Measurements from ENCODE around the gene PCDH19. TPM values are rescaled to one million over a fixed set of nuclear protein-coding genes. Genes with fewer than 3 reads are reported as not detected.

PCDH19 gene
- polyA plus RNA-seq, 1 donor (not counting 4 experiments of a cell fraction or from before 2014, with no cell fraction given) = not detected

DNA sequence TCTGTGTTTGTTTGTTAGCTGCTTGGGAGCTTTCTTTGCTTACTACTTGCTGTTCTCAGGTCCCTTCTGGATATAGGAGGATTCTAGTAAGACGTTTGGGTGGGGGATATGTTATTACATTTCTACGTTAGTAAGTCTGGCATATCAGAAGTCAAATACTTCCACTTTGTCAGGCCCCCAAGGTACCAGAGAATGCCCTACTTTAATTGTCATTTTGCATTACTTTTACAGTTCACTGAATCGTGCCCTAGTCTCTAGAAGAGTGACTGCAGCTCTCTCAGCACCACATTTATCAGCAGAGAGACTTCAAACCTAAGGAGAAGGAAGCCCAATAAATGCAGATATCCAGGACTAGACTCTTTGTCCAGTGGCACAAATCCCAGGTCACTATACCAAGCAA is 54.4 kb downstream of the PCDH19 start:
- Histone ChIP-seq H3K36me3 (ENCODE audit: control insufficient read depth in 2 of 2, extremely low read depth in 1 of 2, insufficient read depth in 2 of 2, low read length in 2 of 2) (no peaks in the 10 kb centered on the region), H4K20me1 (ENCODE audit: control insufficient read depth, extremely low read depth, insufficient read depth, low read length) (no peaks in the 10 kb centered on the region), H3K9ac (ENCODE audit: control insufficient read depth, extremely low read depth, insufficient read depth, low read length) (no peak overlapping the region), H3K4me2 (ENCODE audit: control insufficient read depth, extremely low read depth, insufficient read depth, low read depth, low read length) (no peak overlapping the region), H3K9me1 (ENCODE audit: control insufficient read depth, extremely low read depth, insufficient read depth, low read length) (no peaks in the 10 kb centered on the region), H3K27me3 (ENCODE audit: control insufficient read depth, extremely low read depth, insufficient read depth, low read length) (no peaks in the 10 kb centered on the region), H3K4me1 (ENCODE audit: control insufficient read depth, extremely low read depth, insufficient read depth, low read length) (no peaks in the 10 kb centered on the region), H3K27ac (ENCODE audit: control insufficient read depth, insufficient read depth, low read length) (no peak overlapping the region), H2AFZ (ENCODE audit: control insufficient read depth, low read length) (no peak overlapping the region), H3K4me3 (ENCODE audit: control insufficient read depth in 2 of 3, extremely low read depth in 1 of 3, insufficient read depth in 2 of 3, low read depth in 1 of 3, low read length in 3 of 3) (no peak overlapping the region), H3K79me2 (ENCODE audit: control insufficient read depth, insufficient read depth, low read length) (no peaks in the 10 kb centered on the region), H3K9me3 (ENCODE audit: control insufficient read depth, low read depth, low read length) (no peaks in the 10 kb centered on the region)
- FAIRE-seq (no peak), DNase-seq (ENCODE audit: low read depth, low spot score) (no peak)
- no peak for TF ChIP-seq EZH2 (IDR thresholded peaks at IDR 0.05; ENCODE audit: low read length)
- TF ChIP-seq, protein P1, sequence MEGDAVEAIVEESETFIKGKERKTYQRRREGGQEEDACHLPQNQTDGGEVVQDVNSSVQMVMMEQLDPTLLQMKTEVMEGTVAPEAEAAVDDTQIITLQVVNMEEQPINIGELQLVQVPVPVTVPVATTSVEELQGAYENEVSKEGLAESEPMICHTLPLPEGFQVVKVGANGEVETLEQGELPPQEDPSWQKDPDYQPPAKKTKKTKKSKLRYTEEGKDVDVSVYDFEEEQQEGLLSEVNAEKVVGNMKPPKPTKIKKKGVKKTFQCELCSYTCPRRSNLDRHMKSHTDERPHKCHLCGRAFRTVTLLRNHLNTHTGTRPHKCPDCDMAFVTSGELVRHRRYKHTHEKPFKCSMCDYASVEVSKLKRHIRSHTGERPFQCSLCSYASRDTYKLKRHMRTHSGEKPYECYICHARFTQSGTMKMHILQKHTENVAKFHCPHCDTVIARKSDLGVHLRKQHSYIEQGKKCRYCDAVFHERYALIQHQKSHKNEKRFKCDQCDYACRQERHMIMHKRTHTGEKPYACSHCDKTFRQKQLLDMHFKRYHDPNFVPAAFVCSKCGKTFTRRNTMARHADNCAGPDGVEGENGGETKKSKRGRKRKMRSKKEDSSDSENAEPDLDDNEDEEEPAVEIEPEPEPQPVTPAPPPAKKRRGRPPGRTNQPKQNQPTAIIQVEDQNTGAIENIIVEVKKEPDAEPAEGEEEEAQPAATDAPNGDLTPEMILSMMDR (optimal IDR thresholded peaks at IDR 0.05 in 1 of 3, IDR thresholded peaks at IDR 0.05 in 1 of 3, conservative IDR thresholded peaks at IDR 0.05 in 1 of 3; ENCODE audit: extremely low read depth in 1 of 3, insufficient read depth in 2 of 3, low read length in 3 of 3) = no peak
- dilution Hi-C loops (cut with MboI; ENCODE audit: extremely low pct_ligation_motif_present, low sequenced_read_pairs) = no loop called here

DNA sequence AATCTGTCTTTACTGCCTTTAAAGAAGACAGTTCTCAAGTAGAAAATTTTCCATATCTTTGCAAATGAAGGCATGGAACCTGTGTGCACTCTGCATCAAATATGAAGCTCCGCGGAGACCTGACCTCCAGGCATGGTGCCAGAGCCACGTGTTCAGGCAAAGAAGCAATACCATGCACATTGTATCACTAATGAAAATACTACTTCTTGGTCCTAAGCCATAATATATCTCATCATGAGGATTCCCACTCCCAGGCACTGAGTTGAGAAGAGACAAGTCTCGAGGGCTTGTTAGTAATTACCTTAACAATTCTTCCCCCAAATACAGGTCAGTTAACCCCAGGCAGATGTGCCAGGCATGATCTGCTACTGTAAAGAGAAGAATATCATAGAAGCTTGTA is 56.7 kb downstream of the PCDH19 start:
- dilution Hi-C loops (cut with MboI; ENCODE audit: extremely low pct_ligation_motif_present, low sequenced_read_pairs) = no loop called here

More for the DNA sequence above, 56.7 kb downstream of the PCDH19 start:
- no peak overlapping the region for H3K27ac ChIP-seq (ENCODE audit: control insufficient read depth, insufficient read depth, low read length)
- H3K36me3 ChIP-seq (ENCODE audit: control insufficient read depth in 2 of 2, extremely low read depth in 1 of 2, insufficient read depth in 2 of 2, low read length in 2 of 2) = no peaks in the 10 kb centered on the region
- H2AFZ ChIP-seq (ENCODE audit: control insufficient read depth, low read length) = no peak overlapping the region
- H3K4me1 ChIP-seq (ENCODE audit: control insufficient read depth, extremely low read depth, insufficient read depth, low read length) = no peaks in the 10 kb centered on the region
- H3K27me3 ChIP-seq (ENCODE audit: control insufficient read depth, extremely low read depth, insufficient read depth, low read length) = no peaks in the 10 kb centered on the region
- TF ChIP-seq EZH2 (IDR thresholded peaks at IDR 0.05; ENCODE audit: low read length) = no peak
- TF ChIP-seq, protein P1 (optimal IDR thresholded peaks at IDR 0.05 in 1 of 3, IDR thresholded peaks at IDR 0.05 in 1 of 3, conservative IDR thresholded peaks at IDR 0.05 in 1 of 3; ENCODE audit: extremely low read depth in 1 of 3, insufficient read depth in 2 of 3, low read length in 3 of 3) = no peak
- DNase-seq (ENCODE audit: low read depth, low spot score) (no peak), FAIRE-seq (no peak)
- H4K20me1 ChIP-seq (ENCODE audit: control insufficient read depth, extremely low read depth, insufficient read depth, low read length) = no peaks in the 10 kb centered on the region
- no peaks in the 10 kb centered on the region for H3K79me2 ChIP-seq (ENCODE audit: control insufficient read depth, insufficient read depth, low read length)
- no peak overlapping the region for H3K4me2 ChIP-seq (ENCODE audit: control insufficient read depth, extremely low read depth, insufficient read depth, low read depth, low read length)
- H3K9me1 ChIP-seq (ENCODE audit: control insufficient read depth, extremely low read depth, insufficient read depth, low read length) = no peaks in the 10 kb centered on the region
- H3K4me3 ChIP-seq (ENCODE audit: control insufficient read depth in 2 of 3, extremely low read depth in 1 of 3, insufficient read depth in 2 of 3, low read depth in 1 of 3, low read length in 3 of 3) = no peak overlapping the region
- H3K9ac ChIP-seq (ENCODE audit: control insufficient read depth, extremely low read depth, insufficient read depth, low read length) = no peak overlapping the region
- no peaks in the 10 kb centered on the region for H3K9me3 ChIP-seq (ENCODE audit: control insufficient read depth, low read depth, low read length)
